OCI-LY7 (cell line): Measurements from ENCODE around the gene TRMU. TPM values are rescaled to one million over a fixed set of nuclear protein-coding genes. Genes with fewer than 3 reads are reported as not detected.

Experiments used
- BruUV-seq: library from RNA; stranded (reverse); fragments of 400-500 nt; replicated peaks from 2 replicates; lab custom pipeline; 2021; lab: Mats Ljungman, UMichigan
- CTCF ChIA-PET: fragments of 300-600 bp; sonication (Branson Sonifier 250); formaldehyde crosslinking; loops from one replicate; lab custom pipeline; 2022; ENCODE audit warnings: antibody characterized with exemption; ENCODE audit not compliant: unreplicated experiment; lab: Charles Lee
- POLR2A ChIA-PET: fragments of 300-600 bp; sonication (Branson Sonifier 250); formaldehyde crosslinking; loops from one replicate; lab custom pipeline; 2022; ENCODE audit warnings: antibody characterized with exemption; lab: Charles Lee
- DNase-seq: peaks from one replicate; pipeline ENCODE4 v3.0.0-alpha.2; 2015; ENCODE audit warnings: low spot score
- H2AFZ ChIP-seq: fragments of 200-600 bp; sonication (generic), shearing (Covaris generic); 2 replicates; pipeline ENCODE4 v1.6.1; 2014; ENCODE audit warnings: mild to moderate bottlenecking, antibody characterized with exemption, low read length, moderate library complexity
- H3K27ac ChIP-seq: fragments of 200-600 bp; sonication (generic); 2 replicates; pipeline ENCODE4 v1.5.1; 2014; ENCODE audit warnings: mixed run types, low read depth, mild to moderate bottlenecking, moderate library complexity, low read length, inconsistent platforms; ENCODE audit not compliant: poor library complexity, severe bottlenecking
- H3K36me3 ChIP-seq: fragments of 200-600 bp; sonication (generic); 2 replicates; pipeline ENCODE4 v1.6.1; 2014; ENCODE audit warnings: mild to moderate bottlenecking, antibody characterized with exemption, low read length, moderate library complexity, mixed read lengths; ENCODE audit not compliant: insufficient read depth
- H3K4me1 ChIP-seq: fragments of 200-600 bp; sonication (generic); 2 replicates; pipeline ENCODE4 v1.5.1; 2014; ENCODE audit warnings: mild to moderate bottlenecking, low read length; ENCODE audit not compliant: insufficient read depth, poor library complexity, severe bottlenecking
- H3K4me2 ChIP-seq: fragments of 200-600 bp; sonication (generic); 2 replicates; pipeline ENCODE4 v1.6.1; 2014; ENCODE audit warnings: mild to moderate bottlenecking, low read length
- H3K4me3 ChIP-seq: fragments of 200-600 bp; sonication (generic); 2 replicates; pipeline ENCODE4 v1.5.1; 2014; ENCODE audit warnings: mild to moderate bottlenecking, low read depth, low read length; ENCODE audit not compliant: poor library complexity, severe bottlenecking
- H3K79me2 ChIP-seq: fragments of 200-600 bp; sonication (generic); 2 replicates; pipeline ENCODE4 v1.6.1; 2016; ENCODE audit warnings: low read depth, mild to moderate bottlenecking, low read length, moderate library complexity, mixed read lengths; ENCODE audit not compliant: insufficient read depth
- H3K9me2 ChIP-seq: fragments of 200-600 bp; sonication (generic); 2 replicates; pipeline ENCODE4 v1.6.1; 2016; ENCODE audit warnings: mild to moderate bottlenecking, low read length, mixed read lengths; ENCODE audit not compliant: insufficient read depth
- H3K9me3 ChIP-seq: fragments of 200-600 bp; sonication (generic); 2 replicates; pipeline ENCODE4 v1.6.1; 2014; ENCODE audit warnings: mild to moderate bottlenecking, mixed run types, low read length, mixed read lengths
- H4K20me1 ChIP-seq: fragments of 200-600 bp; sonication (generic); 2 replicates; pipeline ENCODE4 v1.6.1; 2014; ENCODE audit warnings: mild to moderate bottlenecking, antibody characterized with exemption, low read length, moderate library complexity, mixed read lengths; ENCODE audit not compliant: insufficient read depth
- EZH2phosphoT487 ChIP-seq: fragments of 200-600 bp; sonication (generic); IDR thresholded peaks from 2 replicates; pipeline ENCODE4 v1.6.1; 2018; ENCODE audit warnings: low read depth, borderline replicate concordance, mild to moderate bottlenecking, mixed run types, antibody characterized with exemption, low read length, moderate library complexity, mixed read lengths
- intact Hi-C: fragments of 100-400 bp; cut with micrococcal nuclease; formaldehyde crosslinking; loops from one replicate; pipeline ENCODE4 v1.10.0; 2022; ENCODE audit not compliant: unreplicated experiment
- total RNA-seq, 2 experiments: library from RNA; depleted of rRNA in 1 of 2; stranded (reverse); fragments of >200 nt in 1 of 2; shearing (Covaris generic) in 1 of 2; gene quantifications; 2 replicates each; pipeline ENCODE4 v1.2.3, GENCODE V29; 2014 to 2022
- TF ChIP-seq, protein P1 (sequence below): fragments of 200-600 bp; sonication (generic); conservative IDR thresholded peaks from 2 replicates; pipeline ENCODE4 v1.5.1; 2014; ENCODE audit warnings: mild to moderate bottlenecking, antibody characterized with exemption, low read length, moderate library complexity, mixed read lengths

The TRMU gene
- total RNA-seq, 2 experiments from 2014 or later, result 88.2 to 121 TPM

DNA sequence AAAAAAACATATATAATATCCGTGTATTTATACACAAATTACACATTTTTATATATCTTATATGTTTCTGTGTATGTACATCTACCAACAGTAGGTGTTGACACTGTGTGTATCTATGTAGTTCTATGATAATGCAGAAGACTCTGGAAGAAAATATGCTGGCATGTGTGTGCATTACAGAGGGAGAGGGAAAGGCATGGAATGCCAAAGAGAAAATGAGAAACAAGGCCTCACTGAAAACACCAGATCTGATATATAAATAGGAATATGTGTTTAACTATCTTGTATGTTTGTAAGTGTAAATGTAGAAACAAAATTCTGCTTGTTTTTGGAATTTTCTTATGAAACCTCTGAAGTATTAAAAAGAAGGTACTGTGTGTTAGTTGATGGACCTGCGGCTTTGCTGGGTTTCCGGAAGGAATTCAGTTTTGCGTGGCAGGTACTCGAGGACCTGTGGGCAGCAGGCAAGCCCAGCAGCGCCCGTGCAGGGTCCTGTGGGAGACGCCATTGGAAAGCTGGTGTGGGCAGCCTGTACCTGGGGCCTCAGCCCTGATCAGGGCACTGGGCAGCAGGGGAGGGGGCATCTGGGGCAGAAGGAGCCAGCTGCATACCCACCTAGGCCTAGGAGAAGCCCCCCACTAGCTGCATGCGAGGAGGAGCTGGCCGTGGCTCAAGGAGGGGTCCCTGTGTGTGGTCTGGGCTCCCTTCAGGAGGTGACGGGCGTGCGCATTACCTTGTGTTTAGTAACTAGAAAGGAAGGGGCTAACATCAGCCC lies 7.6 kb upstream of the TRMU start:
- DNase-seq, result no peak
- Histone ChIP-seq H4K20me1 (no peaks in the 10 kb centered on the region), H3K4me2 (no peak overlapping the region), H2AFZ (no peak overlapping the region), H3K27ac (no peak overlapping the region), H3K9me3 (no peaks in the 10 kb centered on the region), H3K4me3 (no peak overlapping the region), H3K79me2 (no peaks in the 10 kb centered on the region), H3K9me2 (no peaks in the 10 kb centered on the region), H3K36me3 (peaks cover 94% of the 10 kb centered on the region), H3K4me1 (no peaks in the 10 kb centered on the region)
- ChIA-PET CTCF (no interaction called here), POLR2A (no interaction called here)
- no TSS peak for BruUV-seq
- TF ChIP-seq EZH2phosphoT487, result no peak
- TF ChIP-seq, protein P1, sequence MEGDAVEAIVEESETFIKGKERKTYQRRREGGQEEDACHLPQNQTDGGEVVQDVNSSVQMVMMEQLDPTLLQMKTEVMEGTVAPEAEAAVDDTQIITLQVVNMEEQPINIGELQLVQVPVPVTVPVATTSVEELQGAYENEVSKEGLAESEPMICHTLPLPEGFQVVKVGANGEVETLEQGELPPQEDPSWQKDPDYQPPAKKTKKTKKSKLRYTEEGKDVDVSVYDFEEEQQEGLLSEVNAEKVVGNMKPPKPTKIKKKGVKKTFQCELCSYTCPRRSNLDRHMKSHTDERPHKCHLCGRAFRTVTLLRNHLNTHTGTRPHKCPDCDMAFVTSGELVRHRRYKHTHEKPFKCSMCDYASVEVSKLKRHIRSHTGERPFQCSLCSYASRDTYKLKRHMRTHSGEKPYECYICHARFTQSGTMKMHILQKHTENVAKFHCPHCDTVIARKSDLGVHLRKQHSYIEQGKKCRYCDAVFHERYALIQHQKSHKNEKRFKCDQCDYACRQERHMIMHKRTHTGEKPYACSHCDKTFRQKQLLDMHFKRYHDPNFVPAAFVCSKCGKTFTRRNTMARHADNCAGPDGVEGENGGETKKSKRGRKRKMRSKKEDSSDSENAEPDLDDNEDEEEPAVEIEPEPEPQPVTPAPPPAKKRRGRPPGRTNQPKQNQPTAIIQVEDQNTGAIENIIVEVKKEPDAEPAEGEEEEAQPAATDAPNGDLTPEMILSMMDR, result no peak
- intact Hi-C loops, result no loop called here

DNA sequence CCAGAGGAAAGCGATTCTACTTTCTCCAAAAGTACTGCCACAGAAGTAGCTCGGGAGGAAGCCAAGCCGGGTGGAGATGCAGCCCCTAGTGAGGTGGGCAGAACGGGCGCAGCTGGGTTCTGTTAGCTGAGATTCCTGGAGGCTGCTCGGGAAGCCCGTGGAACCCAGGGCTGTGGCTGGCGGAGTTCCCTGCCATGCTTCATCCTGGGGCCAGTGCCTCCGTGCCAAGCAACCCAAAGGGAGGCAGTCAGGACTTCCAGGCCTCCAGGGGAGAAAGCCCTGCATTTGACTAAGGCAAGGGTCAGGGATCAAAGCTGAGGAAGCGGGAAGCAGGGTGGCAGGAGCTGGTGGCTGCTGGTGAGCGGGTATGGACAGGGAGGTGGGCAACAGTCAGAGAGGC lies 6.7 kb upstream of the TRMU start:
- no peak overlapping the region for H3K4me3 ChIP-seq
- TF ChIP-seq, protein P1, result no peak
- TF ChIP-seq EZH2phosphoT487, result no peak
- no peaks in the 10 kb centered on the region for H3K9me2 ChIP-seq
- H3K4me2 ChIP-seq, result no peak overlapping the region
- no peak for DNase-seq
- H2AFZ ChIP-seq, result no peak overlapping the region
- no peaks in the 10 kb centered on the region for H4K20me1 ChIP-seq
- POLR2A ChIA-PET, result no interaction called here
- H3K9me3 ChIP-seq, result no peaks in the 10 kb centered on the region
- H3K79me2 ChIP-seq, result no peaks in the 10 kb centered on the region
- peaks cover 95% of the 10 kb centered on the region for H3K36me3 ChIP-seq
- CTCF ChIA-PET, result no interaction called here
- H3K27ac ChIP-seq, result no peak overlapping the region
- intact Hi-C loops, result no loop called here
- BruUV-seq, result no TSS peak
- no peaks in the 10 kb centered on the region for H3K4me1 ChIP-seq

DNA sequence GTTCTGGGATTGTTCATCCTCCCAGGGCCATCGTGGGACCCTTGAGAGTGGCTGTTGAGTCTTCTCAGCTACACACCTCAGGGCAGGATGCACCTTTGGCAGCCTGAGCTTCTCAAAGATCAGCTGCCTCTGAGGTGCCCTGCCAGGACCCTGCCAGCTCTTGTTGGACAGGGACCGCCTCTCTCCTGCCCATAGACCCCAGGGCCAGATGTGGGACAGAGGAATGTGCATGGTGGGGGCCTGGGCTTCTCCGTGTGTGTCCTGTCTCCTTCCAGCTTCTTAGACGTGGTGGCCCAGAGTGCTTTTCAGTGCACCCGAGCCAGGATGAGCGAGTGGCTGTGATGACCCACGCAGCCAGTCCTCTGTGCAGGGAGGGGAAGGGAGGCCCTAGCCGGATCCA lies 5.9 kb upstream of the TRMU start:
- no peak for TF ChIP-seq EZH2phosphoT487
- TF ChIP-seq, protein P1, result no peak
- H3K79me2 ChIP-seq, result no peaks in the 10 kb centered on the region
- no peak overlapping the region for H2AFZ ChIP-seq
- BruUV-seq, result no TSS peak
- H3K4me3 ChIP-seq, result no peak overlapping the region
- DNase-seq, result no peak
- no peak overlapping the region for H3K4me2 ChIP-seq
- H3K9me3 ChIP-seq, result no peaks in the 10 kb centered on the region
- no peak overlapping the region for H3K27ac ChIP-seq
- H3K36me3 ChIP-seq, result peaks cover 88% of the 10 kb centered on the region
- ChIA-PET POLR2A (no interaction called here), CTCF (no interaction called here)
- intact Hi-C loops, result no loop called here
- no peaks in the 10 kb centered on the region for H3K9me2 ChIP-seq
- no peaks in the 10 kb centered on the region for H4K20me1 ChIP-seq
- no peaks in the 10 kb centered on the region for H3K4me1 ChIP-seq
